ENCODE results near the gene PIN4. TPM values are rescaled to one million over a fixed set of nuclear protein-coding genes. Genes with fewer than 3 reads are reported as not detected.

PIN4 gene
- total RNA-seq, 1 experiment from 2014 or later, result 11.5 TPM

GRCh38 chrX:72245461-72246089 is 64.0 kb downstream of the PIN4 start:
- no peak overlapping the region for H3K4me3 ChIP-seq (ENCODE audit: low read depth in 2 of 2, low read length in 2 of 2)
- H3K36me3 ChIP-seq (ENCODE audit: control insufficient read depth, insufficient read depth, low read length), result no peaks in the 10 kb centered on the region
- no peaks in the 10 kb centered on the region for H3K27me3 ChIP-seq (ENCODE audit: control insufficient read depth, insufficient read depth, low read length)
- no TSS peak for BruUV-seq (replicated peaks)
- no peak overlapping the region for H3K27ac ChIP-seq (ENCODE audit: low read length)
- intact Hi-C loops (cut with micrococcal nuclease; ENCODE audit: unreplicated experiment) (no loop called here), in situ Hi-C loops (cut with HindIII; ENCODE audit: low pct_unique_long_range_greater_than_20kb, low sequenced_read_pairs) (no loop called here)
- ChIA-PET POLR2A (interaction anchor here (1.1 kb wide), 1 partner anchor 293 kb away, joined by 3 read pairs; no protein-coding TSS in a partner anchor), CTCF (interaction anchor here (0.9 to 1.2 kb wide), 2 partner anchors 23 to 295 kb away, joined by 3 to 10 read pairs; no protein-coding TSS in a partner anchor)
- ATAC-seq, result no peak; the same call in 1 of the 2 replicates
- DNase-seq (ENCODE audit: low read depth, low spot score), result no peak
- TF ChIP-seq POLR2AphosphoS5 (IDR thresholded peaks at IDR 0.05; ENCODE audit: low read depth, low read length) (no peak), SIN3A (IDR thresholded peaks at IDR 0.05; ENCODE audit: borderline replicate concordance, insufficient read depth, low read depth, low read length) (no peak), TCF7L2 (IDR thresholded peaks at IDR 0.05; ENCODE audit: low read depth, low read length) (no peak), CTCF (IDR thresholded peaks at IDR 0.05) (peak; percentile 87)
- TF ChIP-seq, protein P1, sequence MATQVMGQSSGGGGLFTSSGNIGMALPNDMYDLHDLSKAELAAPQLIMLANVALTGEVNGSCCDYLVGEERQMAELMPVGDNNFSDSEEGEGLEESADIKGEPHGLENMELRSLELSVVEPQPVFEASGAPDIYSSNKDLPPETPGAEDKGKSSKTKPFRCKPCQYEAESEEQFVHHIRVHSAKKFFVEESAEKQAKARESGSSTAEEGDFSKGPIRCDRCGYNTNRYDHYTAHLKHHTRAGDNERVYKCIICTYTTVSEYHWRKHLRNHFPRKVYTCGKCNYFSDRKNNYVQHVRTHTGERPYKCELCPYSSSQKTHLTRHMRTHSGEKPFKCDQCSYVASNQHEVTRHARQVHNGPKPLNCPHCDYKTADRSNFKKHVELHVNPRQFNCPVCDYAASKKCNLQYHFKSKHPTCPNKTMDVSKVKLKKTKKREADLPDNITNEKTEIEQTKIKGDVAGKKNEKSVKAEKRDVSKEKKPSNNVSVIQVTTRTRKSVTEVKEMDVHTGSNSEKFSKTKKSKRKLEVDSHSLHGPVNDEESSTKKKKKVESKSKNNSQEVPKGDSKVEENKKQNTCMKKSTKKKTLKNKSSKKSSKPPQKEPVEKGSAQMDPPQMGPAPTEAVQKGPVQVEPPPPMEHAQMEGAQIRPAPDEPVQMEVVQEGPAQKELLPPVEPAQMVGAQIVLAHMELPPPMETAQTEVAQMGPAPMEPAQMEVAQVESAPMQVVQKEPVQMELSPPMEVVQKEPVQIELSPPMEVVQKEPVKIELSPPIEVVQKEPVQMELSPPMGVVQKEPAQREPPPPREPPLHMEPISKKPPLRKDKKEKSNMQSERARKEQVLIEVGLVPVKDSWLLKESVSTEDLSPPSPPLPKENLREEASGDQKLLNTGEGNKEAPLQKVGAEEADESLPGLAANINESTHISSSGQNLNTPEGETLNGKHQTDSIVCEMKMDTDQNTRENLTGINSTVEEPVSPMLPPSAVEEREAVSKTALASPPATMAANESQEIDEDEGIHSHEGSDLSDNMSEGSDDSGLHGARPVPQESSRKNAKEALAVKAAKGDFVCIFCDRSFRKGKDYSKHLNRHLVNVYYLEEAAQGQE (IDR thresholded peaks at IDR 0.05; ENCODE audit: insufficient read depth in 1 of 2, low read depth in 2 of 2, low read length in 1 of 2), result no peak
- no peaks in the 10 kb centered on the region for H3K9me3 ChIP-seq (ENCODE audit: control insufficient read depth, insufficient read depth, low read depth, low read length)
- H3K4me1 ChIP-seq (ENCODE audit: control insufficient read depth, insufficient read depth, low read length), result no peaks in the 10 kb centered on the region

DNA sequence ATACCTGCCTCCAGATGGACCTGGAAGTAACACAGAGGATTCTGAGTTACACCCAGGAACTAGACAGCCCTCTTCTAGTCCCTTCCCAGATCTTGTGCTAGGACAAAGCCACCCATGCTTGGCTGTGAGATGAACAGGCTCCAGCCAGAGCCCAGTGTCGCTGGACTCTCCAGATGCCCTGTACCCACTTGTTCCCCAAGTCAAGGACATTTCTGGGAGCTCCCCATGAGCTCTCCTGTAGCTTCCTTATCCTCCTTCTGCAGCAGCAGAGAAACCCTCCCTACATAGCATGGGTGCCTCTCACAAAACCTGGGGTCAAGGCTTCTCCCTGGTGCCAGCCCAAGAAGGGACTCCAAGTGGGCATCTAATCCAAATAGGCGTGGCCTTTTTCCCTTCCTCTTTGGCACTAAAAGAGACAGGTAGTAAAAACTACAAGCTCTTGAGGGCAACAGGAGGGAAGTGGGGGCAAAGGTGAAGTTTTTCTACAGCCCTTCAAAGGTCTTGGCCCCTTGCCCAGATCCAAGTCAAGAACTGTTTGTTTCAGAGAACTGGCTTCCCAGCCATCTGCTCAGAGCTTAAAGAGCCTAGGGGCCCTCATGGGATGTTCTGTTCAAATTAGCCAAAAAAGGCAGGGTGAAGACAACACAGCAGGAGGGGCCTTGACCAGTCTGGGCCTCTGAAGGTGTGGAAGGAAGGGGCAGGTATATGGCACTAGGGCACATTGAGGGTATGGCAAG is 65.8 kb downstream of the PIN4 start:
- no peak overlapping the region for H3K27ac ChIP-seq (ENCODE audit: low read length)
- POLR2A ChIA-PET, result no interaction called here
- CTCF ChIA-PET, result interaction anchor here (0.6 kb wide), 2 partner anchors 44 to 213 kb away, joined by 3 to 5 read pairs; no protein-coding TSS in a partner anchor
- H3K4me1 ChIP-seq (ENCODE audit: control insufficient read depth, insufficient read depth, low read length), result no peaks in the 10 kb centered on the region
- in situ Hi-C loops (cut with HindIII; ENCODE audit: low pct_unique_long_range_greater_than_20kb, low sequenced_read_pairs) (no loop called here), intact Hi-C loops (cut with micrococcal nuclease; ENCODE audit: unreplicated experiment) (no loop called here)
- no peak for DNase-seq (ENCODE audit: low read depth, low spot score)
- H3K27me3 ChIP-seq (ENCODE audit: control insufficient read depth, insufficient read depth, low read length), result no peaks in the 10 kb centered on the region
- no peaks in the 10 kb centered on the region for H3K36me3 ChIP-seq (ENCODE audit: control insufficient read depth, insufficient read depth, low read length)
- no peak for ATAC-seq
- no TSS peak for BruUV-seq (replicated peaks)
- TF ChIP-seq, protein P1 (IDR thresholded peaks at IDR 0.05; ENCODE audit: insufficient read depth in 1 of 2, low read depth in 2 of 2, low read length in 1 of 2), result no peak
- no peak for TF ChIP-seq TCF7L2 (IDR thresholded peaks at IDR 0.05; ENCODE audit: low read depth, low read length)
- TF ChIP-seq POLR2AphosphoS5 (IDR thresholded peaks at IDR 0.05; ENCODE audit: low read depth, low read length), result no peak
- TF ChIP-seq SIN3A (IDR thresholded peaks at IDR 0.05; ENCODE audit: borderline replicate concordance, insufficient read depth, low read depth, low read length), result no peak
- no peak for TF ChIP-seq CTCF (IDR thresholded peaks at IDR 0.05)
- H3K4me3 ChIP-seq (ENCODE audit: low read depth in 2 of 2, low read length in 2 of 2), result no peak overlapping the region
- no peaks in the 10 kb centered on the region for H3K9me3 ChIP-seq (ENCODE audit: control insufficient read depth, insufficient read depth, low read depth, low read length)
